Fibroblast of lung (primary cell): ENCODE measurements around the gene ZNF697.

ENCODE experiments used
- EZH2 ChIP-seq: IDR thresholded peaks from 2 replicates; pipeline ENCODE4 v1.5.1; 2012; ENCODE audit warnings: low read length, control low read depth, mild to moderate bottlenecking; ENCODE audit errors: missing control alignments
- TF ChIP-seq, protein P1 (sequence below), 2 donors: IDR thresholded peaks in 1 of 2; conservative IDR thresholded peaks in 1 of 2; 1 replicate in 1 of 2; 2 replicates in 1 of 2; pipeline ENCODE4 v1.5.1; 2011 to 2012; ENCODE audit warnings: low read length in 2 of 2, control low read depth in 1 of 2, inconsistent platforms in 1 of 2, low read depth in 1 of 2, mild to moderate bottlenecking in 1 of 2

DNA sequence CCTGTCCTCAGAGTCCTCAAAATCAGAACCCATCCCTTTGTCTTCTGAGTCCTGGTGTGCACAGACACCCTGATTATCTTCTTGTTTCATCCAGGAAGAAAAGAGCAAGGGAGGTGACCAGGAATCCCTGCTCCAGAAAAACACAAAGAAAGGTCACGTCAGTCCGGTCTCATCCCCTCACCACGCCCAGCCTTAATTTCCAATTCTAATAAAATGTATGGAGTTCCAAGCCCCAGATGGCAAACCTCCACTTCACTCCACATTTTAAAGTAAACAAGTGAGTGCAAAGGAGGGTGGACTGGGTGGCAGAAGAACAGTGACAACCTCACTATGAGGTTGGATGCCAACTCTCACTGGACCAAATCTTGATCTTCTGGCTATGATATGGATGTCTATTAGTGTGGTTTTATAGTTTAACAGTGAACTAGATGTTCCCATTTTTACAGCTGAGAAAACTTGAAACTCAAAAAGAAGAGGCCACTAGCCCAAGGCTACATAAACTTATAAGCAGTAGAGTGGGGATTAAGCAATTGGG is 22.0 kb downstream of the ZNF697 start:
- TF ChIP-seq EZH2, result no peak
- TF ChIP-seq, protein P1, sequence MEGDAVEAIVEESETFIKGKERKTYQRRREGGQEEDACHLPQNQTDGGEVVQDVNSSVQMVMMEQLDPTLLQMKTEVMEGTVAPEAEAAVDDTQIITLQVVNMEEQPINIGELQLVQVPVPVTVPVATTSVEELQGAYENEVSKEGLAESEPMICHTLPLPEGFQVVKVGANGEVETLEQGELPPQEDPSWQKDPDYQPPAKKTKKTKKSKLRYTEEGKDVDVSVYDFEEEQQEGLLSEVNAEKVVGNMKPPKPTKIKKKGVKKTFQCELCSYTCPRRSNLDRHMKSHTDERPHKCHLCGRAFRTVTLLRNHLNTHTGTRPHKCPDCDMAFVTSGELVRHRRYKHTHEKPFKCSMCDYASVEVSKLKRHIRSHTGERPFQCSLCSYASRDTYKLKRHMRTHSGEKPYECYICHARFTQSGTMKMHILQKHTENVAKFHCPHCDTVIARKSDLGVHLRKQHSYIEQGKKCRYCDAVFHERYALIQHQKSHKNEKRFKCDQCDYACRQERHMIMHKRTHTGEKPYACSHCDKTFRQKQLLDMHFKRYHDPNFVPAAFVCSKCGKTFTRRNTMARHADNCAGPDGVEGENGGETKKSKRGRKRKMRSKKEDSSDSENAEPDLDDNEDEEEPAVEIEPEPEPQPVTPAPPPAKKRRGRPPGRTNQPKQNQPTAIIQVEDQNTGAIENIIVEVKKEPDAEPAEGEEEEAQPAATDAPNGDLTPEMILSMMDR (conservative IDR thresholded peaks at IDR 0.05 in 1 of 2, IDR thresholded peaks at IDR 0.05 in 1 of 2; ENCODE audit: low read depth in 1 of 2, low read length in 2 of 2), result no peak
